T follicular helper cell (primary cell): ENCODE measurements around the gene CNOT4.
"Not testable (repeated sequence)": the region's sequence is repeated elsewhere in the genome, so short reads cannot be mapped to it uniquely, and the experiment has no call there.

Experiments used
- DNase-seq: peaks from one replicate; pipeline ENCODE4 v3.0.0-alpha.2; 2020; ENCODE audit warnings: low read depth

Gene CNOT4

DNA sequence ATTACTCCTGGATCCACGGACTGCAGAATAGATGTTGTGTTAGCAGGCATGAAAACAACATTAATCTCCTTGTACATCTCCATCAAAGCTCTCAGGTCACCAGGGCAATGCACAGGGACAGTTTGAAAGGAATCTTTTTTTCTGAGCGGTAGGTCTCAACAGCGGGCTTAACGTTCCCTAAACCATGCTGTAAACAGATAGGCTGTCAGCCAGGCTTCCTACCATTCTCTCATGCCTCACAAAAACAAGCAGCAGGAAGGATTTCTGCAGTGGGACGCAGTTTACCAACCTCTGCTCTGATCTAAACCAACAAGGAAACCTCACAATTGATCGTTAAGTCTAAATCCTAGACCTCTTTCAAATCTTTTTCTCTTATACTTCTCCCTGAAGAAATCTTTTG lies 50.8 kb downstream of the CNOT4 start:
- DNase-seq = no peak

DNA sequence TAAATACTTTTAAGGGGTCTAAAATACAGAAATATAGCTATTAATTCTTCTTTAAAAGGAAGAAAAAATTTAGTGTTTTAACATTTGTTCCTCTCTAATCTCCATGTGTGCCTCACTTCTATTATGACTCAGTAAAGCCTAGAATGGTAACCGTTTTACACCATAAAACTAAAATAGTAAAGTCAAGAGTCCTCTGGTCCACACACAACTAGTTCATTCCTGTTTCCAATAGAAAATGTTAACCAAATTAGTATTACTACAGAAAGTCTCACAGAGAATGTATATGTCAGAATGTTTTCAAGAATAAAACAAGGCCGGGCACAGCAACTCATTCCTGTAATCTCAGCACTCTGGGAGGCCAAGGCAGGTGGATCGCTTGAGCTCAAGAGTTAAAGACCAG lies 55.8 kb downstream of the CNOT4 start:
- no peak for DNase-seq

GRCh38 chr7:135449436-135449835 lies 60.5 kb downstream of the CNOT4 start:
- DNase-seq = no peak

- DNase-seq = no peak
Measured at GRCh38 chr7:135448753-135449152, 61.1 kb downstream of the CNOT4 start.

DNA sequence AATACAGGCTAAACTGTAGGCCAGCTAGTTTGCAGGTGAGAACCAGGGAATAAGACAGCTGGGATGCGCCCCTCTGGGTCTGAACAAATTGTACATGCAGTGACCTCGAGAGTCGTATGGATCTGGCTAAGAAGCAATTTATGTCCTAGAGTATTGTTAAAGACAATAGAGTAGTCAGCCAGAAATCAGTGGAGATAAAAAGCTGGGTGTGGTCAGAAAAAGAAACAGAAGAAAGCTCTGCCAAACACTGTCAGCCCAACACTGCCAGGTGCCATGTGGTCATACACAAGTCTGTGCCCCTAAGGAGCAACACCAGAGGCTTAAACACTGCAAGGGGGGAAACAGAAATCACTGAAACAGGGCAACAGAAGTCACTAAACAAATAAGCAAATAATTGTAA lies 62.2 kb downstream of the CNOT4 start:
- DNase-seq = no peak

DNA sequence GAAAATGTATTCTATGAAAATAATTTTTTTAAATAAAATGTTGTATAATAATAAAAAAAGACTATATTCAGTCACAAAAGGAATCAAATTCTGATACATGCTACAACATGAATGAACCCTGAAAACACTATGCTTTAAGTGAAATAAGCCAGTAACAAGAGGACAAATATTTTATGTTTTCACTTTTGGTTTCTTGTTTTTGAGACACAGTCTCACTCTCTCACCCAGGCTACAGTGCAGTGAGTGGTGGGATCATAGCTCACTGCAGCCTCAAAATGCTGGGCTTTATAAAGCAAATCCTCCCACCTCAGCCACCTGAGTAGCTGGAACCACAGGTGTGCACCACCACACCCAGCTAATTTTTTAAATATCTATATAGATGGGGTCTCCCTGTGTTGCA lies 64.2 kb downstream of the CNOT4 start:
- no peak for DNase-seq

DNA sequence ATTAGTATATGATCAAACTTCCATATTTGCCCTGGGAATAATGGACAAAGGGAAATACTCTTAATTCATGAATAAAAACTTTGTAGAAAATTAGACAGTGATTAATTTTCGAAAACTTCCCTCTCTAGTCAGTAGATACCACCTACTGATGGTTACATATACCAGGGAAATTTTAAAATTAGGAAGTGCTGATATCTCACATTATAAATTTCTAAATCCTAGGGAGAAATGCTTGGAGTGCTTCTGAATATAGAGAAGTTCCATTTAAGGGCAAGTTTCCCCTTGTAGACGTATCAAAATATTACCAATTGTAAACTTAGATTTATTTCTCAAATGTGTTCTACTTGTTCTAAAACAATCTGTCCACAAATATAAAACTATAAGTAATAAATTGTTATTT lies 64.6 kb downstream of the CNOT4 start:
- not testable (repeated sequence) for DNase-seq

GRCh38 chr7:135441791-135442190 lies 68.1 kb downstream of the CNOT4 start:
- no peak for DNase-seq

GRCh38 chr7:135434047-135434446 lies 75.9 kb downstream of the CNOT4 start:
- DNase-seq = no peak

DNA sequence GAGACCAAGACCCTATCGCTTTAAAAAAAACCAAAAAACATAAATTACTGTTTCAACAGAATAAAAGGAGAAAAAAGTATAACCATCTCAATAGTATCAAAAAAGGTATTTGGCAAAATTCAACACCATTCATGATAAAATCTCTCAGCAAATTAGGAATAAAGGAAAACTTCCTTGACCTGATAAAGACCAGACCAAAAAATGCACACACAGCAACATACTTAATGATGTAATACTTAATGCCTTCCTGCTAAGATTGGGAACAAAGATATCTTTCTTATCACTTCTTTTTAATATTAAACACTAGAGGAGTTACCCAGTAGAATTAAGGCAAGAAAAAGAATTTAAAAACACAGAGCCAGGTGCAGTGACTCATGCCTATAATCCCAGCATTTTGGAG lies 79.3 kb downstream of the CNOT4 start:
- DNase-seq = no peak

DNA sequence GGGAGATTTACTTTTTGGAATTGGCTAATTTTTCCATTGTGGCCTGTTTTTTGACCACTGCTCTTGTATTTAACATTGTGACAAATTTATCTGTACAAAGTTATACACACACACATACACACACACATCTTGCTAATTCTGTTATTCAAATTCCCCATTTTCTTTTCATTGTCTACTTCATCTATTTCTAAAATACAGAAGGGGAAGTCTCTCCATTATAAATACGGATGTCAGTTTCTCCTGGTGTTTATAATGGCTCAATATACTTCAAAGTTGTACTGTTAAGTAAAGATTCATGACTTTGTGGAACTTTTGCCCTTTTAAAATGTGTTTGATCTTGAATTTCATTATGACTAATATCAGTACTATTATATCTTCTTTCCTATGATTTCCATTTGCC lies 81.0 kb downstream of the CNOT4 start:
- no peak for DNase-seq

GRCh38 chr7:135428011-135428410 lies 81.9 kb downstream of the CNOT4 start:
- no peak for DNase-seq

- no peak for DNase-seq
Measured at GRCh38 chr7:135427166-135427565, 82.7 kb downstream of the CNOT4 start.

GRCh38 chr7:135425036-135425435 lies 84.9 kb downstream of the CNOT4 start:
- no peak for DNase-seq

DNA sequence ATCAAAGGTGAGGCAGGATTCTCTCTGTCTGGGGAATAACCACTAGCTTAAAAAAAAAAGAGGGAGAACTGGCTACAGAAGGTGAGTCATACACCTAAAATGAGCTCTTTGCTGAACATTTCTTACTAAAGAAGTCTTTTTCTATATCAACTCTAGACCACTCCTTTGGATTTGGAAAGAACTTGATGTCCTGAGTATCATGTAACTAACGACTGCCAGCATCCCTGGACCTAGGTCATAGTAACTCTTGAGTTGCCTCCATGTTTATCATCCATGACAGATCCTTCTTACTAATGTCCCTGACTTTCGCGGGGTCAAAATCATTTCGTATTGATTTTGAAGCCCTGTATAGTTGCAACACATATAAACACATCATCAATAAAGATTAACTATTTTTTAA lies 89.1 kb downstream of the CNOT4 start:
- no peak for DNase-seq

DNA sequence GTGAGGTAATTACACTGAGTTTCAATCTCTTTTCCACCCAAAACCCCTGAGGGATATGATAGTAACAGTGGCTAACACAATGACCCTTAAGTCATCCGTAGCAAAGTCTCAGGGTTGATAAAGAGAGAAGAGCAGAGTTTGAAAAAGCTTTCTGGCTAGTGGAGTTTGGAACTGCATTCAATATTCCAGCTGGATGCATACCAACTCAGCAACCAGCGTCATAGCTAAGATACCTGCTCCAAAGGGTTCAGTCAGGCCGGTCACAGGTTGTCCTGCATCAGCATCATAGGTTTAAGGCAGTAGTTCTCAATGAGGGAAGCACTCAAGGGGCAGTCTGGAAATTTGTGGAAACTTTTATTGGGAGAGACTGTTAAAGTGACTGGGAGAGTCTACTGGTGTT lies 93.5 kb downstream of the CNOT4 start:
- no peak for DNase-seq

DNA sequence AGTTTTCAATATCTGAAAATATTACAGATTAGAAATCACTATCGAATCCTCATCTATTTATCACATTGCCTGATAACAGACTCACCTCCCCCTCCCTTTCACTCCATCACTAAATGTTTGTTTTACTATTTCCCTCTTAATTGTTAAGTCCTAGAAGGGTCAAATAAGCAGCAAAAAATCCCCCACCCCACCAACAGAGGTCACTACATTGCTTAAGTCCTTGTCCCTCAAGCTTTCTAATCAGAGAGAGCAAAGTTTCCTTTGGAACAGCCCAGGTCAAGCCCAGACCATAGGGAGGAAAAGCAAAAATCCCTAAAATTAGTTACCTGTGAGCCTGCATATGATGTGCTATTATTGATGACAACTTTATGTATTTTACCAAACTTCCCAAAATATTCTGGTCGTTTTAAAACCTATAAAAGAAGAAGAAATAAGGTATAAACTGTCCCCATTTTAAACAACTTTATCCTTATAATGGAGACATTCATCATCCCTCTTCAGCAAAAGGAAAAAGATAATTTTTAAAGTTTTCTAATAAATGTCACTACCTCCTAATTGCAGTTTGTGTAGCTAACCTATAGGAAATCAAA lies 95.0 kb downstream of the CNOT4 start:
- DNase-seq = no peak

GRCh38 chr7:135414208-135414607 lies 95.7 kb downstream of the CNOT4 start:
- DNase-seq = no peak

DNA sequence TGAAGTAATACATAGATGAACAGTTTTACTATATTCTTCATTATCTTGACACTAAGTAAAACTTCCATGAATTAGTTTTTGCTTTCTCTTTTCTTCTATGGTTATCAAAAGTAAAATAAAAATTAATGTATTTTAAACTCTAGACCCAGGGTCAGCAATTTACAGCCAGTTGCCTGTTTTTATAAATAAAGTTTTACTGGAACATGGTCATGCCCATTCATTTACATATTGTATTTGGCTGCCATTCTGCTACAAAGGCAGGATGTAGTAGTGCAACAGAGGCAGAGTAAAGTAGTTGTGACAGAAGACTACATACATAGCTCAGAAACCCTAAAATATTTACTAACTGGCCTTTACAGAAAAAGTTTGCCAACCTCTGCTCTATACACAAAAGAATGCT lies 98.8 kb downstream of the CNOT4 start:
- no peak for DNase-seq

GRCh38 chr7:135410543-135410942 lies 99.4 kb downstream of the CNOT4 start:
- no peak for DNase-seq

GRCh38 chr7:135409845-135410542 lies 99.9 kb downstream of the CNOT4 start:
- DNase-seq = no peak

GRCh38 chr7:135407884-135408283 lies 102.0 kb downstream of the CNOT4 start:
- DNase-seq = no peak

GRCh38 chr7:135406918-135407317 lies 103.0 kb downstream of the CNOT4 start:
- no peak for DNase-seq

DNA sequence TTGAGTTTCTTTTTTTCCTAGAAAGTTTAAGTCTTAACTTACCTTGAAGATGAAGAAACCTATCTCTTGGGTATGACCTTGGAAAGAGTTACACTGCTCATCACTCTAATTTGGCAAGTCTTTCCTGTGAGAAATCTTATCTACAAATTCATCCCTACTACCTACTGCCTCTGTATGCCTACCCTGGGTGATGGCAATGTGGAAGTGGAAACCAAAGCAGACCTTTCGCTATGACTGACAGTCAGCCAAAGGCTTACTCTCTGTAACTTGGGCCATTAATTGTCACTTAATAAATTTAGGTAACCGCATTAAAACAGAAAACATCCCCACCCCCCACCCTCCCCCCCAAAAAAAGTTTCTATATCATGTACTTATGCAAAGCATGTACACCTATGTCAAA lies 103.9 kb downstream of the CNOT4 start:
- no peak for DNase-seq
